Measurements from ENCODE around the gene ADAMTS8.
"Not testable (repeated sequence)": the region's sequence is repeated elsewhere in the genome, so short reads cannot be mapped to it uniquely, and the experiment has no call there.

ADAMTS8 gene

GRCh38 chr11:130459521-130459920 lies 31.1 kb upstream of the ADAMTS8 start:
- DNase-seq: no peak

GRCh38 chr11:130458410-130458729 lies 30.0 kb upstream of the ADAMTS8 start:
- DNase-seq: no peak

- no peak for DNase-seq
Measured at GRCh38 chr11:130457623-130458409, 29.4 kb upstream of the ADAMTS8 start.

GRCh38 chr11:130456286-130456685 lies 27.9 kb upstream of the ADAMTS8 start:
- DNase-seq: no peak

- no peak for DNase-seq
Measured at GRCh38 chr11:130455483-130456127, 27.2 kb upstream of the ADAMTS8 start.

- no peak for DNase-seq
Measured at GRCh38 chr11:130454491-130455252, 26.3 kb upstream of the ADAMTS8 start.

GRCh38 chr11:130452940-130453339 lies 24.5 kb upstream of the ADAMTS8 start:
- DNase-seq: no peak

- no peak for DNase-seq
Measured at GRCh38 chr11:130452176-130452575, 23.8 kb upstream of the ADAMTS8 start.

GRCh38 chr11:130451231-130452019 lies 23.0 kb upstream of the ADAMTS8 start:
- no peak for DNase-seq

- no peak for DNase-seq
Measured at GRCh38 chr11:130449996-130450769, 21.8 kb upstream of the ADAMTS8 start.

- DNase-seq: no peak
Measured at GRCh38 chr11:130449310-130449990, 21.0 kb upstream of the ADAMTS8 start.

- peak in 1 of 2 experiments; percentile 52 for DNase-seq
Measured at GRCh38 chr11:130448416-130449309, 20.3 kb upstream of the ADAMTS8 start, which contains the start of gene ADAMTS15. Gene ADAMTS15, plus strand, starts transcription at chr11:130448645. Its CDS starts 329 bp downstream, at chr11:130448974.

- DNase-seq: no peak
Measured at GRCh38 chr11:130448039-130448415, 19.6 kb upstream of the ADAMTS8 start.

GRCh38 chr11:130445788-130446187 lies 17.4 kb upstream of the ADAMTS8 start:
- DNase-seq: no peak

- no peak for DNase-seq
Measured at GRCh38 chr11:130442737-130443136, 14.3 kb upstream of the ADAMTS8 start.

- DNase-seq: no peak
Measured at GRCh38 chr11:130441719-130442118, 13.3 kb upstream of the ADAMTS8 start.

GRCh38 chr11:130439876-130440275 lies 11.5 kb upstream of the ADAMTS8 start:
- DNase-seq: no peak

- DNase-seq: no peak
Measured at GRCh38 chr11:130439160-130439519, 10.7 kb upstream of the ADAMTS8 start.

- DNase-seq: not testable (repeated sequence)
Measured at GRCh38 chr11:130438401-130439159, 10.2 kb upstream of the ADAMTS8 start.

GRCh38 chr11:130437848-130438247 lies 9.4 kb upstream of the ADAMTS8 start:
- DNase-seq: no peak

All from NCI-H187 (cell line).